ENCODE data around the gene FAM219A. TPM values are rescaled to one million over a fixed set of nuclear protein-coding genes. Genes with fewer than 3 reads are reported as not detected.

FAM219A gene
- total RNA-seq, 1 donor from 2014 or later, result 13.4 TPM

DNA sequence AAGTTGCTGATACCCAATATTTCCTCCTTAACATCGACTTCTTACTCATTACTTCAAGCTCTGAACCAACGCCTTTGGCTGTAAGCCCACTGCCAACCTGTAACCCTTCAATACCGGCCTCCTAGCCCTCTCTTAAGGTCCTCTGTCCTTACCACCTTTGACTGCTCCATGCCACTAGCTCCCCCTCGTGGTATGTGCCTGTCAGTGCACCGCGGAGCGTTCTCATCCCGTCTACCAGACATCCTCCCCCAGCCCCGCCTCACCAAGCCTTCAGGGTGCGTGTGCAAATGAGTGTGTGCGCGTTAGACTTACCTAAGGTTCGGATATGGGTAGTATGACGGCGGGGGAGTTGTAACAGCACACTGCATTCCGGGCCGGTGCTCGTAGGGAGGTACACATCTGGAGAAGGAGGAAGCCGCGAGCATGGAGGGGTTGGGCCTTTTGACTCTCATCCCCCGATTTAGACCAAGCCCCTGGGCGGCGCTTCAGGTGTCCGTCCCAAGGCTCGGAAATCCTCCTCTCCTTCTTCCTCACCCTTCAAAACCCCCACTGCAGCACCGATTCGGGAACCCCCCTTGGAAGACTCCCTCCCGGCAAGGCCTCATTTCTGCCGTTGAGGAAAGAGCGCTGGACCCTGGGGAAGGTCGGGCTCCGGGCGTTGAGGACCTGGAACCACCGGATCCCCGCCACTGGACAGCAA is 78.9 kb downstream of the FAM219A start:
- Mint-ChIP-seq H3K36me3 (peaks cover under 1% of the 10 kb centered on the region), H3K27ac (peak overlapping the region; percentile 82), H3K27me3 (peaks cover 64% of the 10 kb centered on the region), H3K4me3 (peak overlapping the region; percentile 92), H3K4me1 (ENCODE audit: unreplicated experiment) (peaks cover 17% of the 10 kb centered on the region), H3K9me3 (no peaks in the 10 kb centered on the region)
- TF ChIP-seq, protein P1, sequence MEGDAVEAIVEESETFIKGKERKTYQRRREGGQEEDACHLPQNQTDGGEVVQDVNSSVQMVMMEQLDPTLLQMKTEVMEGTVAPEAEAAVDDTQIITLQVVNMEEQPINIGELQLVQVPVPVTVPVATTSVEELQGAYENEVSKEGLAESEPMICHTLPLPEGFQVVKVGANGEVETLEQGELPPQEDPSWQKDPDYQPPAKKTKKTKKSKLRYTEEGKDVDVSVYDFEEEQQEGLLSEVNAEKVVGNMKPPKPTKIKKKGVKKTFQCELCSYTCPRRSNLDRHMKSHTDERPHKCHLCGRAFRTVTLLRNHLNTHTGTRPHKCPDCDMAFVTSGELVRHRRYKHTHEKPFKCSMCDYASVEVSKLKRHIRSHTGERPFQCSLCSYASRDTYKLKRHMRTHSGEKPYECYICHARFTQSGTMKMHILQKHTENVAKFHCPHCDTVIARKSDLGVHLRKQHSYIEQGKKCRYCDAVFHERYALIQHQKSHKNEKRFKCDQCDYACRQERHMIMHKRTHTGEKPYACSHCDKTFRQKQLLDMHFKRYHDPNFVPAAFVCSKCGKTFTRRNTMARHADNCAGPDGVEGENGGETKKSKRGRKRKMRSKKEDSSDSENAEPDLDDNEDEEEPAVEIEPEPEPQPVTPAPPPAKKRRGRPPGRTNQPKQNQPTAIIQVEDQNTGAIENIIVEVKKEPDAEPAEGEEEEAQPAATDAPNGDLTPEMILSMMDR (conservative IDR thresholded peaks at IDR 0.05), result peak; percentile 96
- DNase-seq (ENCODE audit: extremely low spot score, unreplicated experiment), result peak; percentile 67

DNA sequence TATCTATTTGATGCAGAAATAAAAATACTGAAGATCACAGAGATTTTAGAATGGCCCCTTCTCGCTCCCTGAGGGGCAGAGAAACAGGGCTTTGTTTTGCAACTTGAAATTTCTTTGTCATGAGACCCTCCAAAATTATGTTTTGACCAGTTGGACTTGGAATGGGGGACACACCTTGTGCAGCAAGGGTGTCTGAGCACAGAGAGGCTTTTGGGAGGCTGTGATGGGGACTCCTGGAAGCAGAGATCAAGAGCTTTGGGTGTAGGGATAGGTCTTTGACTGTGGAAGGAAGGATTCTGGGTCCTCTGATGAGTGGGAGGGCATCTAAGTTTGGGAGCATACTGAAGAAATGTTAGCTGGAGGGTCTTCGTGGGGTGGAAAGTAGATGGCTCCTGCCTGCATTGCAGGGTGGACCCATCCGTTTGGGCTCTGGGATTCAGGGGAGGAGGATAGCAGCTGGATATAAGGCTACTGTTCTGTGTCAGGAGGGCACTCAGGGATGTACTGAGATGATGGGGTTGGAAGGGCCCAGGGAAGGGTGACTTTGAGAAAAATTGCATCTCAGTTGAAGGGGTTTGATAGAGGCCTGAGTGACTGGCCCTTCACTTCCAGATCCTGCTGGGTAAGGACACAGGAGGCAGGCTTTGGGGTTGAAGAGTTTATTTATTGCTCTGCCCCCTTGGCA is 79.9 kb downstream of the FAM219A start:
- DNase-seq (ENCODE audit: extremely low spot score, unreplicated experiment), result peak; percentile 29
- H3K27me3 Mint-ChIP-seq, result peaks cover 54% of the 10 kb centered on the region
- H3K4me1 Mint-ChIP-seq (ENCODE audit: unreplicated experiment), result peaks cover 17% of the 10 kb centered on the region
- H3K27ac Mint-ChIP-seq, result no peak overlapping the region
- no peaks in the 10 kb centered on the region for H3K9me3 Mint-ChIP-seq
- H3K4me3 Mint-ChIP-seq, result peak overlapping the region; percentile 78
- peaks cover 7% of the 10 kb centered on the region for H3K36me3 Mint-ChIP-seq
- TF ChIP-seq, protein P1 (conservative IDR thresholded peaks at IDR 0.05), result no peak

DNA sequence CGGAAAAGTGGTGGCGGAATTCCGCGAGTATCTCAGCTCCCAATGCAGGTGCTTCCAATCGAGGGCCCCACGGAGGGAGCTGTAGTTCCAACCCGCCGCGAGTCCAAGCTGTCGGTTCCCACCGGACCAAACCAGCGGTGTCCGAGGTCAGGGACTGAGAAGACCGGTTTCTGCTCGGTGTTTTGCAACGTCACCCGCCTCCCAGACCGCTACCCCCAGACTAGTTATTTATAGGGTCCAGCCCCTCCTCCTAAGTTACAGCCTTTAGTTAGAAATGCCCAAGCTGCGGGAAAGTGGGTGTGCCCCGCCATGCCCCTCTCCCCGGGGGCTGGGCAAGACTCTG is 81.0 kb downstream of the FAM219A start:
- Mint-ChIP-seq H3K36me3 (peaks cover 7% of the 10 kb centered on the region), H3K9me3 (no peaks in the 10 kb centered on the region), H3K27ac (peak overlapping the region; percentile 67), H3K27me3 (peaks cover 43% of the 10 kb centered on the region), H3K4me3 (peak overlapping the region; percentile 91), H3K4me1 (ENCODE audit: unreplicated experiment) (peaks cover 17% of the 10 kb centered on the region)
- no peak for DNase-seq (ENCODE audit: extremely low spot score, unreplicated experiment)
- TF ChIP-seq, protein P1 (conservative IDR thresholded peaks at IDR 0.05), result no peak

DNA sequence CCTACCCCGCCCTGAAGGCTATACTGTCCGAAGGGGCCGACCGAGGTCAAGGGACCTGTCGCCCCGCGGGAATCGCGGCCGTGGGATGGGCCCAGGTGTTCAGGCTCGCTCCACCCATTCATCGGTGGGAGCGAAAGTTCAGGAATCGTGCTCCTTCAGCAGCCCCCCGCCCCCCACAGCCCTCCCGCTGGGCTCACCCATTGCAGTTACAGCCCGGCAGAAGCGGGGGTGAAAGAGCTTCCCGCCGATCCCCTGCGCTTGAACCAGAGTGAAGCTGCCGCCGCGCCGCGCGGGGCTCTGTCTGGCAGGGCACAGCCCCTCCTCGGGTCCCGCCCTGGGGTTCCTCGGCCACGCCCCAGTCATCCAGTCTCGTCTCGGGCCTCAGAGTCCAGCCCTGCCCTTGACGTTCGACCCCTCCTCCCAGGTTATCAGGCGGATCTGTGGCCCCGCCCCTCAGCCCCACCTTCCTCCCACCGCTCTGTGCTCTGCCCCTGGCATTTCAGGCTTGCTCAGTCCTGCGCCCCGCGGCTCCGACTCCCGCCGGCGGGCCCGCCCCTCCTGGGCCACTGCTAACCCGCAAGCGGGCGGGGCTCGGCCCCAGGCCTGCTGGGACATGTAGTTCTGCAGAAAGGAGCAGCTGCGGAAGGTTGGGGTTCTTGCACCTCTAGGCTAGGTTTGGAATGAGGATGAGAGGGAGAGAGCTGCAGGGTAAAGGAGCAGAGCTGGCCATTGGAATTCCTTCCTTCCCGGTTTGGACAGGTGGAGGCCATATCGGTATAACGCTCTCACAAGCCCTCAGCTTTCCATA is 81.6 kb downstream of the FAM219A start, which contains the start of gene MYORG:
Gene MYORG (minus strand): TSS at position 303 of the 808 bp plus-strand sequence. CDS start 3,955 bp downstream, outside the sequence.
- Mint-ChIP-seq H3K27me3 (peaks cover 37% of the 10 kb centered on the region), H3K4me1 (ENCODE audit: unreplicated experiment) (peaks cover 17% of the 10 kb centered on the region), H3K27ac (peak within 1 kb of the TSS; percentile 90), H3K9me3 (no peaks in the 10 kb centered on the region), H3K4me3 (peak within 1 kb of the TSS; percentile 91), H3K36me3 (peaks cover 7% of the 10 kb centered on the region)
- peak; percentile 92 for DNase-seq (ENCODE audit: extremely low spot score, unreplicated experiment)
- TF ChIP-seq, protein P1 (conservative IDR thresholded peaks at IDR 0.05), result no peak

DNA sequence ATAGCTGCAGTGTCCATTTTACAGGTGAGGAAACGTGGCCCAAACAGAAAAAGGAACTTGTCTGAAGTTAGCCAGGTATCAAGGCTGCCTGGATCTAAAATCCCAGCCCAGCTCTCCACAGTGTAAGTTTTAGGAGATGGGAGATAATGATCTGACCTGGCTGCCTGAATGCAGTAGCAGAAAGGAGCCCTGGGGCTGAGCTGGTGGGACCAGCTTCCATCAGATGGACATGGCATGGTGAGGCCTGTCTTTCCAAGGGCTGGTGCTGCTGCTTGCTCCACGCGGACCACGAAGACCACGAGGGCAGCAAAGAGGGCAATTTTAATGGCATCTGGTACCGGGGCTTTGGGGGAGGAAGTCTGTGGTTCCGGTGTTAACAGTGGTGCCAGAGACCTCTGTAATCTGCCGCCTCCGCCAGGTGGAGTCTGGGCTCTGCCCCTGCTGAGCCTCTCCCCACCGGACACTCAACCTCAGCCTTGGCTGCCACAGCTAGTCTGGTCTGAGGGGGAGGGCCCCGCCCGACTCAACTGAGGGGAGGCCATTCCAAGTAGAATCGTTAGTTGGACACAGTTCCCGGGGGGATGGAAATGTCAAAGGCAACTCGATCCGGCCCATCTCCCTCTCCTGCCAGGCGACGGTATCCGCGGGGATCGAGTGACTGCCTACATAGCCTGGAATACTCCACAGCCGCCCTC is 82.3 kb downstream of the FAM219A start:
- H3K4me1 Mint-ChIP-seq (ENCODE audit: unreplicated experiment), result peaks cover 17% of the 10 kb centered on the region
- H3K36me3 Mint-ChIP-seq, result peaks cover 7% of the 10 kb centered on the region
- DNase-seq (ENCODE audit: extremely low spot score, unreplicated experiment), result peak; percentile 66
- TF ChIP-seq, protein P1 (conservative IDR thresholded peaks at IDR 0.05), result no peak
- H3K9me3 Mint-ChIP-seq, result no peaks in the 10 kb centered on the region
- H3K4me3 Mint-ChIP-seq, result peak overlapping the region; percentile 91
- H3K27ac Mint-ChIP-seq, result peak overlapping the region; percentile 90
- H3K27me3 Mint-ChIP-seq, result peaks cover 30% of the 10 kb centered on the region

All from type B pancreatic cell (in vitro differentiated cells).